Measurements from ENCODE around the gene SNCA.

SNCA gene

DNA sequence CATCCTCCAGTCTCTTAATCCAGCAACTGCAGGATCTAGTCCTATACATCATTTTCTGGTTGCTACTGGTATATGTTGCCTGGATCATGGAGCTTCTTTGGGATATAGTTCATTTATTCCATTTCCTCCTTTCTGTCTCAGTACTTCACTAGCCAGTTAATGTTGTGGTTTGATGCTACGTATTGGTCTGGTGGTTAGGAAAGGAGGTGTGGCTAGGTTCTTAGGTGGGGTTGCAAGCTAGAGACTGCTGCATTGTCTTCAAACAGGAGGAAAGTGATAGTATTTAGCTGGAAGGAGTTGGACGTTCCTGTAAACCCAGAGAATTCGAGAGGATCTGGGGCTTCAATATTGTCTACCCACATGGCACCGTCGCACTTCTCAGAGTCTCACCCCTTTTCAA is 129.5 kb downstream of the SNCA start:
- DNase-seq (ENCODE audit: low read depth, low spot score), result no peak

DNA sequence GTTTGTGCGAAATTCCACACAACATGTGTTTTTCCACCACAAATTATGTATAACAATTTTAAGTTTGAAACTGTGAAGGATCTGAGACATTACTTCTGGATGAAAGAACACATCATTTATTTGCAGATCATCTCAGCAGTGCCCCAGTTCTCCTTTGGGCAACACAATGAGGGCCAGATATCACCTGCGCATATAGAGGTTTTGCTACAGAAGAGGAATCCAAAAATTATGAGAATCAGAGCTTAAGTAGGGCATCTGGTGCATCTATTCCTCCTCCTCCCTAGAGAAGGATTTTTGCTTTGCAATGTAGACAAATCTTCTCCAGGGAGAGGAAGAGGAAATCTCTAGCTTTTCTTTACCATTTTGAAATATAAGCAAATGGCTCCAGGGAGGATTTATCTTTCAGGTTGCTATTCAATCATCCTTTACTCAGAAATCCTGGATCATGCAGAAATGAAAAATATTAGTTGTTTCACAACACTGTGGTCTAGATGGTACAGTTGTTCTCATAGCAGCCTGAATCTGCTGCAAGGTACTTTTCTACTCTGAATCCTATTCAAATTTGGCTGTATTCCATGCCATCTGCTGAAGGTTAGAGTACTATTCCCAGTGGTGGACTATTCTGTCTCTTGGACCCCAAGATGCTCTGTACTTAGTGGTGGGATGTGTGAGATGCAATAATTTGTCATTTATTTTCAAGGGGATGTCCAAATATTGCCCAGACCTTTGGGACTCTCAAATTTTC is 132.1 kb downstream of the SNCA start:
- DNase-seq (ENCODE audit: low read depth, low spot score), result no peak

DNA sequence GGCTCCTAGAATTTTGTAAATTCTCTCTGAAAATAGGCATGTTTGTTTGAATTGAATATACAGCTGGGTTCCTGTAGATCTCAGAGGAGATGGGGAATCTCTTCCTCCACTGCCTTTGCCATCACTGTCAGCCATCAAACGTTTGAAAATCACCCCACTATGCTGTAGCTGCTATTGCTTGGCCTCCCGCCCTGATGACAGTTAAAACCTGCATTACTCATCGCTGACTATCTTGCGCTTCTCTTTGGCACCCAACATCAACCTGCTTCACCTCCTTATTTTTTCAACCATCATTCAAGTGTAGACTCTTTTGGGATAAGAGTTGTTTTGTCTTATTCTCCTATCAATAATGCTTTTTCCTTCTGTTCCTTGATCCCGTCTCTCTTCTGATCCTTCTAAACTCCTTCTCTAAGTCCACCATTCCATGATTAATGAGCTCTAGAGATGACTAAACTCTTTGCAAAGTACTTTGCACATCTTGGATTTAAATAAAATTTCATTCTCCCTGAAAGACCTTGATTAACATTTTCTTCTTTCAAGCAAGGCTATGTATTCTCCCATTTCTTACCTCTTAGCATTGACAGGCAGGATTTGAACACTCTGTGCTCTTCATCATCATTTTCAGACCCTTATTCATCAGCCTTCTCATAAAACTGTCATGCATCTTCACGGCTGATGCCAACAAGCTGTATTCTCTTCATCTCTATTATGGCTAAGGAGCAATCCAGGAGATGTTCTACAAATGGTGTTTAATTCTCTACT is 133.0 kb downstream of the SNCA start:
- no peak for DNase-seq (ENCODE audit: low read depth, low spot score)

DNA sequence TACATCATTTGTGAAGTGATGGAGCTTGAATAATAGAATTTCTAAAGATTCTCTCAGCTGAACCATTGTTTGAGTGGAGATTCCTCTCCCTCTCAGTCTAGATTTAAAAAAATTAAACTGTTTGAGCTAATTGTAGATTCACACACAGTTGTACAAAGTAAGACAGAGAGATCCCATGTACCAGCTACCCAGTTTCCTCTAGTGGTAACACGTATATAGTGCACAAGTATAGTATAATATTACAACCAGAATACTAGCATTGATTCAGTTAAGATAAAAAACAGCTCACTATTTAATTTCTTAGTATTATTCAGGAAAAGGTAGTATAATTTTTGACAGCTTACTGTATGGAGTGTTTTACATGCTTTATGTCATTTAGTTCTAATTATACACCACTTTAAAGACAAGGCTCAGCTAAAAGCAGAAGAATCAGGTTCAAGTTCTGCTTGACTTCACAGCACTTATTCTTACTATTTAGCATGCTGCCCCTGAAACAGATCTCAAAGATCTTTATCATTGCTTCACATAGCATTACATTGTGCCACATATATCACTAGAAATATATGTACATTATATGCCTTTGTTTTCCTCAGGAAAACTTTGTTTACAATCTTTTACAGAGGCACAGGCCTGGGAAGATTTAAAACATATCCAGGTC is 136.1 kb downstream of the SNCA start:
- no peak for DNase-seq (ENCODE audit: low read depth, low spot score)

DNA sequence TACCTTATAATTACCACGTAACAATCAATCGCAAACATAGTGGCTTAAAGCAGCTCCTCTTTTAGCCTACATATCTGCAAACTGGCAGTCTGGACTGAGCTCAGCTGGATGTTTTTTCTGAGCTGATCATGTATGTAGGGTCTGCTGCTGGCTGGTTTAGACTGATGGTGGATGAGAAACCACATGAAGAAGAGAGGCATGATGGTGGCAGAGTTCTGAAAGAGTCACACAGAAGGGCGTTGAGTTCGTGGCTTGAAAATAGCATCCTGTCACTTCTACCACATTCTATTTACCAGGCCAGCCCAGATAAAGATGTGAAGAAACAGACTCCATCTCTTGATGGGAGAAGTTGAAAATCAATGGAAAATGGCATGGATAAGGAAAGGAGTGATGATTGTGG is 151.3 kb downstream of the SNCA start:
- DNase-seq (ENCODE audit: low read depth, low spot score), result no peak

DNA sequence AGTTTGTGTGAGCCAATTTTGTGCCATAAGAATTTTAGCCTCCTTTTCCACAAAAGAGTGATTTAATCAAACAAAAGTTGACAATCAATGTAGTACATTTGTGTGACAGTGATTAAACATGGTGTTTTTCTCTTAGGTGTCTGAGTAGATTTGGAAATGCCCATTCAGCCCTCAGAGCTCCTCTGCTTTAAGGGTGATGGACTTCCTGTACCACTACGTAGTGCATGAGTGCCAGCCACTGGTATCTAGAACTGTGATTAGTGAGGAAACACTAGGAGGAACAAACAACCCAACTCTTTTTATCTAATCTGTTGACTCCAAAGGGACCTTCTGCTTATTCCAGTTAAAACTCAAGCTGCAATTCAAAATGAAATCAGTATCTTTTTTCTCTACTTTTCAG is 151.7 kb downstream of the SNCA start:
- DNase-seq (ENCODE audit: low read depth, low spot score), result no peak

DNA sequence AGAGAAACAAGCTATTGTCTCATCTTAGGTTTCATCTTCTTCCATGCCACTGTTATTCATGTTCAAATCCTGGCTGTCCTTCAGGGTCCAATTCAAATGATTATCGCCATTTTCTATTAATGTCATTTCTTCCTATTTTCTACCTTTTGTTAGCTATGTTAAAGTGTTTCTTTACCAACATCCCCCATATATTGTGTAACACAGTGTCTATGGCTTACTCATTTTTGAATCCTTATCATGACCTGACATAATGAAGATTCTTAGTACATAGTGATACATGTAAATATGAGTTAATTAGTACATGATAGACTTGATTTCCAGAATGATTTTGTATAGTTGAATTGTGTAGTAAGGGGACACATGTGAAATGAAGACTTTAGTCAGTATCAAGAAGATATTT is 152.4 kb downstream of the SNCA start:
- no peak for DNase-seq (ENCODE audit: low read depth, low spot score)

DNA sequence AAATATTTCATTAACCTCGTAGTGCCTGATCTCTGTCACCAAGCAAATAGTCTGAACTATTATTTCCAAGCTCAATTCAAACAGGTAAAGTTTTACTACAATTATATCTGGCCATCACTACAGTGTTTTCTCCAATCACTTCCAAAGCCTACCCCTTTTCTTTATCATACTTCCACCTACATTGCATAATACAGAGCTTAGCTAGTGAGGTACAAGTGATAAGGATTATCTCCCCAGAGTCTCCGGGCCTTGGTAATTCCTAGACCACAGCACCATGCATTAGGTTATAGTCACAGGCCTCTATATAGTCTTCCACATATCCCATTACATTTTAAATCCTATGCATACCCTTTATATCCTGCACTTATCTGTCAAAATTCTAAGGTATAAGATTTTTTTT is 154.2 kb downstream of the SNCA start:
- DNase-seq (ENCODE audit: low read depth, low spot score), result no peak

DNA sequence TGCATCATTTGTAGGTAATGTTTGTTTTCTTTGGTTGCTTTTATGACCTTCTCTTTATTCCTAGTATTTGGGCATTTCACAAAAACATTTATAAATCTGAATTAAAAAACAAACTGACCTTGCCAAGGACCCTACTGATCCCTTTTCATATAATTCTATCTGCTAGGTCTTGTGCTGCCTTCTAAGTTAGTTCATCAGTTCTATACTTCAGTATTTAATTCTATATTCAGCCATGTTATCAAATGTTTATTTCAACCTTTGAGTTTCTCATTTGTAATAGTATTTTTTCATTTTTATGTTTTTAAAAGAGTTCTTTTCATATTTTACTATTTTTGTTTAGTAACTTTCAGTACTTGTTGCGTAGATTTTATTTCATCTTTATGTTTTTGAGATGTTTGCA is 155.3 kb downstream of the SNCA start:
- no peak for DNase-seq (ENCODE audit: low read depth, low spot score)

DNA sequence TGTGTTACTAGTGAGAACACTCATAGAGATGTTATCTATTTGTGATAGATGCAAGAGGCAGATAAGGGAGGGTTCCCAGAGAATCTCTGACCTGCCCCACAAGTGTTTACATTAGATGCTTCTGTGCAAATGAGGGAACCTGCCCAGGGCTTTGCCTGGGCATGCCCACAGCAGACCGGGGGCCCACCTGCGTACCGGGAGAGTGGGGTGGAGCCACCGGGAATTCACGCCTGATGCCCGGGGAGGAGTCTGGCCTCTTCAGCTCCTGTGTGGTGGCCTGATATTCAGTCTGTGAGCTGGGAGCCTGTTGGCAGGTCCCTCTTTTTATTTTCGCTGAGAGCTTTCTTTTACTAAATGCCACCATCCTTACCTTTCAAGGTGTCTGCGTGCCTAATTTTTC is 155.7 kb downstream of the SNCA start:
- DNase-seq (ENCODE audit: low read depth, low spot score), result no peak

DNA sequence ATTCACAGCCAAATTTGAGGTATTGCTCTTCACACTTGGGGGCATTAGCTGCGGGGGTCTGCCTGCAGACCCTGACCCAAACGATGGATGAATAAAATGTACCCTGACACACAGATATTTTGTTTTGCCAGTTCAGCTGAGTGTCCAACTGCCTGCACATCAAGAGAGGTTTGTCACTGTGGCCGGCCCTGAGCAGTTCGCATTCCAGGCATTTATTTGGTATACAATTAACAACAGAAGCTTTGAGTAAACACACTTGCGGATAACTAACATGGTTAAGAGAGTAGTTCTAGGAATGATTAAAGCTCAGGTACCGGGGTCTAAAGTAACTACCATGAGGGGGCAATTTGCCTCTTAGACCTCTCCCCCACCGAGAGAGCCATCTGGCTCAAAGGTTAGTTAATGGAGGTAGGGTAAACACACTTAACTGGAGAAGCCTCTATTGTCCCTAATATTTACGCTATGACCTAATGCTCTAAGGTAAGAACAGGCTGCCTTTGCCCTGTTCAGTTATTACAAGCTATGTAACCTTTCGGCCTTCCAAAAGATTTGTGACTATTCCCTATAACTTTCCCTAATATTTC is 162.0 kb downstream of the SNCA start:
- DNase-seq (ENCODE audit: low read depth, low spot score), result no peak

Measured in activated naive CD8-positive, alpha-beta T cell treated with anti-CD3 and anti-CD28 coated beads, Interleukin-2, amount 50 U/mL, for 16 hours (primary cell).